MM.1S (cell line): ENCODE measurements around the gene DACT2.
"Not testable (repeated sequence)": the region's sequence is repeated elsewhere in the genome, so short reads cannot be mapped to it uniquely, and the experiment has no call there.

Source experiments
- DNase-seq: peaks from one replicate; pipeline ENCODE4 v3.0.0-alpha.2; 2015
- H2AFZ ChIP-seq: fragments of 300-600 bp; sonication (generic); 2 replicates; pipeline ENCODE4 v1.6.0; 2016; ENCODE audit warnings: antibody characterized with exemption, low read length
- H3F3A ChIP-seq: fragments of 300-600 bp; sonication (generic); 2 replicates; pipeline ENCODE4 v1.6.1; 2016; ENCODE audit warnings: mild to moderate bottlenecking, antibody characterized with exemption, low read length, moderate library complexity, mixed read lengths; ENCODE audit not compliant: insufficient read depth
- H3K27ac ChIP-seq: fragments of 300-600 bp; sonication (generic); 2 replicates; pipeline ENCODE4 v1.5.1; 2016; ENCODE audit warnings: mild to moderate bottlenecking, low read length
- H3K27me3 ChIP-seq: fragments of 300-600 bp; sonication (generic); replicated peaks from 2 replicates; pipeline ENCODE4 v1.6.0; 2016; ENCODE audit warnings: low read length; ENCODE audit not compliant: insufficient read depth
- H3K36me3 ChIP-seq: fragments of 300-600 bp; sonication (generic); replicated peaks from 2 replicates; pipeline ENCODE4 v1.6.1; 2016; ENCODE audit warnings: mild to moderate bottlenecking, low read length, mixed read lengths; ENCODE audit not compliant: insufficient read depth
- H3K4me1 ChIP-seq: fragments of 300-600 bp; sonication (generic); 2 replicates; pipeline ENCODE4 v1.6.1; 2016; ENCODE audit warnings: low read length, mixed read lengths
- H3K4me2 ChIP-seq: fragments of 300-600 bp; sonication (generic); 2 replicates; pipeline ENCODE4 v1.6.0; 2016; ENCODE audit warnings: low read depth, low read length
- H3K4me3 ChIP-seq: fragments of 300-600 bp; sonication (generic); 2 replicates; pipeline ENCODE4 v1.5.1; 2016; ENCODE audit warnings: low read length, mixed read lengths
- H3K79me2 ChIP-seq: fragments of 300-600 bp; sonication (generic); 2 replicates; pipeline ENCODE4 v1.6.1; 2016; ENCODE audit warnings: mixed run types, low read length, mixed read lengths
- H3K9ac ChIP-seq: fragments of 300-600 bp; sonication (generic); 2 replicates; pipeline ENCODE4 v1.6.1; 2016; ENCODE audit warnings: low read length, mixed read lengths
- H3K9me2 ChIP-seq: fragments of 300-600 bp; sonication (generic); replicated peaks from 2 replicates; pipeline ENCODE4 v1.6.1; 2016; ENCODE audit warnings: mild to moderate bottlenecking, low read length, mixed read lengths; ENCODE audit not compliant: insufficient read depth
- H3K9me3 ChIP-seq: fragments of 300-600 bp; sonication (generic); replicated peaks from 2 replicates; pipeline ENCODE4 v1.6.1; 2016; ENCODE audit warnings: mild to moderate bottlenecking, low read length, mixed read lengths; ENCODE audit not compliant: insufficient read depth
- H4K20me1 ChIP-seq: fragments of 300-600 bp; sonication (generic); 2 replicates; pipeline ENCODE4 v1.6.1; 2016; ENCODE audit warnings: mild to moderate bottlenecking, low read length, moderate library complexity, mixed read lengths; ENCODE audit not compliant: insufficient read depth
- EZH2 ChIP-seq: fragments of 300-600 bp; sonication (generic); optimal IDR thresholded peaks from 2 replicates; pipeline ENCODE3; 2017; ENCODE audit warnings: low read depth, mild to moderate bottlenecking, antibody characterized with exemption, low read length, mixed read lengths
- EZH2phosphoT487 ChIP-seq: fragments of 300-600 bp; sonication (generic); IDR thresholded peaks from 2 replicates; pipeline ENCODE4 v1.6.1; 2018; ENCODE audit warnings: antibody characterized with exemption, low read length
- TF ChIP-seq, protein P1 (sequence below): fragments of 300-600 bp; sonication (generic); IDR thresholded peaks from 2 replicates; pipeline ENCODE4 v1.5.1; 2016; ENCODE audit warnings: antibody characterized with exemption, low read length, mixed read lengths

Gene DACT2

GRCh38 chr6:168358842-168359420 lies 39.4 kb upstream of the DACT2 start:
- H3K36me3 ChIP-seq = no peaks in the 10 kb centered on the region
- no peak overlapping the region for H3K4me3 ChIP-seq
- H3K9me3 ChIP-seq = no peaks in the 10 kb centered on the region
- no peak overlapping the region for H3K27ac ChIP-seq
- no peak for DNase-seq
- TF ChIP-seq, protein P1, sequence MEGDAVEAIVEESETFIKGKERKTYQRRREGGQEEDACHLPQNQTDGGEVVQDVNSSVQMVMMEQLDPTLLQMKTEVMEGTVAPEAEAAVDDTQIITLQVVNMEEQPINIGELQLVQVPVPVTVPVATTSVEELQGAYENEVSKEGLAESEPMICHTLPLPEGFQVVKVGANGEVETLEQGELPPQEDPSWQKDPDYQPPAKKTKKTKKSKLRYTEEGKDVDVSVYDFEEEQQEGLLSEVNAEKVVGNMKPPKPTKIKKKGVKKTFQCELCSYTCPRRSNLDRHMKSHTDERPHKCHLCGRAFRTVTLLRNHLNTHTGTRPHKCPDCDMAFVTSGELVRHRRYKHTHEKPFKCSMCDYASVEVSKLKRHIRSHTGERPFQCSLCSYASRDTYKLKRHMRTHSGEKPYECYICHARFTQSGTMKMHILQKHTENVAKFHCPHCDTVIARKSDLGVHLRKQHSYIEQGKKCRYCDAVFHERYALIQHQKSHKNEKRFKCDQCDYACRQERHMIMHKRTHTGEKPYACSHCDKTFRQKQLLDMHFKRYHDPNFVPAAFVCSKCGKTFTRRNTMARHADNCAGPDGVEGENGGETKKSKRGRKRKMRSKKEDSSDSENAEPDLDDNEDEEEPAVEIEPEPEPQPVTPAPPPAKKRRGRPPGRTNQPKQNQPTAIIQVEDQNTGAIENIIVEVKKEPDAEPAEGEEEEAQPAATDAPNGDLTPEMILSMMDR = no peak
- TF ChIP-seq EZH2 (no peak), EZH2phosphoT487 (no peak)
- H3K79me2 ChIP-seq = no peaks in the 10 kb centered on the region
- H3K9ac ChIP-seq = no peak overlapping the region
- no peak overlapping the region for H2AFZ ChIP-seq
- no peak overlapping the region for H3K4me2 ChIP-seq
- H4K20me1 ChIP-seq = no peaks in the 10 kb centered on the region
- H3K4me1 ChIP-seq = no peaks in the 10 kb centered on the region
- no peaks in the 10 kb centered on the region for H3K9me2 ChIP-seq
- no peaks in the 10 kb centered on the region for H3K27me3 ChIP-seq
- H3F3A ChIP-seq = no peaks in the 10 kb centered on the region

DNA sequence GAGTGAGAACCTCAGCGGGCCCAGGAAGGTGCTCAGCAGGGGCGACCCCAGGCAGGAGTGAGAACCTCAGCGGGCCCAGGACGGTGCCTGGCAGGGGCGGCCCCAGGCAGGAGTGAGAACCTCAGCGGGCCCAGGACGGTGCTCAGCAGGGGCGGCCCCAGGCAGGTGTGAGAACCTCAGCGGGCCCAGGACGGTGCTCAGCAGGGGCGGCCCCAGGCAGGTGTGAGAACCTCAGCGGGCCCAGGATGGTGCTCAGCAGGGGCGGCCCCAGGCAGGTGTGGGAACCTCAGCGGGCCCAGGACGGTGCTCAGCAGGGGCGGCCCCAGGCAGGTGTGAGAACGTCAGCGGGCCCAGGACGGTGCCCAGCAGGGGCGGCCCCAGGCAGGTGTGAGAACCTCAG lies 37.3 kb upstream of the DACT2 start:
- not testable (repeated sequence) for H3F3A ChIP-seq, H3K79me2 ChIP-seq, H3K9me2 ChIP-seq, H2AFZ ChIP-seq, H4K20me1 ChIP-seq, H3K36me3 ChIP-seq, H3K4me2 ChIP-seq, H3K27ac ChIP-seq, H3K4me3 ChIP-seq, H3K27me3 ChIP-seq, H3K4me1 ChIP-seq, H3K9me3 ChIP-seq, H3K9ac ChIP-seq, DNase-seq

DNA sequence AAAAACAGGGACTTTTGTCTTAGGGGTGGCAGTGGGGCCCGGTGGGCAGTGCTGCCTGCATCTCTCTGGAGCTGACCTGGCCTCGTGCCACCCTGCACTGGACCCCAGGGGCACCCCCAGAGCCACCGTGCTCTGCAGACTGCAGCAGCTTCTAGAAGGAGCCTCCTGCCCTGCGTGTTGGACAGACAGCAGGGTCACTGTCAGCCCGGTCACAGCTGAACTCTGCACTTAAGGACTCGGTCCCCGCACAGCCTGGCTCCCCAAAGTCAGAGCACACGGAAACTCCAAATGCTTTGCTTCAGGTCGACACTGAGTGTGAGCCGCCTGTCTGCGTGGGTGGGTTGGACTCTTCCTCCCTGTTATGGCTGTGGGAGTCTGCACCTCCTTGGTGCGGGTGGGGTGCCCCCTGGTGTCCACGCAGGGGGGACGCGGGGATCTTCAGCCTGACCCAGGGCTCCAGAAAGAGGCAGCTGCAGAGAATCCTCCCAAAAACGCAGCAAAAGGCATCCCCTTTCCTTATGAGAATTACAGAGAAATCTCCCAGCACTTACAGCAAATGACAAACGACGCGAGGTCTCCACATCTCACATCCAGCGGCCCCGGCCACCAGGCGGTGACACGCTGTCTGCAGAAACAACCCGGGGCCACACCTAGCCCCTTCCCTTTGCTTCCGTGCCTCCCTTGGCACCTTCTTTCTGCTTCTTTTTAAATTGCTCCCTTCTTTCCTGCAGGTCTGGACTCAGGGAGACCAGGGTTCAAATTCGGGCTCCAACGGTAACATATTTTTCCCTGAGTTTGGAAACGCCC lies 36.3 kb upstream of the DACT2 start:
- Histone ChIP-seq H3K9me3 (no peaks in the 10 kb centered on the region), H3K36me3 (no peaks in the 10 kb centered on the region), H3F3A (no peaks in the 10 kb centered on the region), H3K4me1 (no peaks in the 10 kb centered on the region), H3K79me2 (no peaks in the 10 kb centered on the region), H4K20me1 (no peaks in the 10 kb centered on the region), H3K27ac (no peak overlapping the region), H2AFZ (no peak overlapping the region), H3K4me2 (no peak overlapping the region), H3K4me3 (no peak overlapping the region), H3K27me3 (no peaks in the 10 kb centered on the region), H3K9ac (no peak overlapping the region), H3K9me2 (no peaks in the 10 kb centered on the region)
- DNase-seq = no peak
- TF ChIP-seq EZH2 (no peak), EZH2phosphoT487 (no peak)
- TF ChIP-seq, protein P1 = peak; percentile 42

DNA sequence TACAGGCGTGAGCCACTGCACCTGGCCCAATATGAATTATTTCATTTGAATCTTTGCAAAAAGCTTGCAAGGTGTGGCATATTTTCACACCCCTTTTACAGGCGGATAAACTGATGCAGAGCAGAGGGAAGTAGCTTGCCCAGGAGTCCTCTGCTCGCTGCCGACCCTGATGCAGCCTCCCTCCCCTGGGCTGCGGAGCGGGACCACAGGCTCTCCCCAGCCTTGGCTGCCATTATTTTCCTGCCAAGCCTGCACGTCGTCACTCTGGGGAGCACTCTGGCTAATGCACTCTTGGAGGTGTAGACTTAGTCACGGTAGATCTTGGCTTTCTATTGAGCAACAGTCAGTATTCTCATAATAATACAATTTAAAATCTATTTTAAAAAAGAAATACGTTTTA lies 34.8 kb upstream of the DACT2 start:
- Histone ChIP-seq H3K9ac (no peak overlapping the region), H3K4me3 (no peak overlapping the region), H3K4me1 (no peaks in the 10 kb centered on the region), H3K27me3 (no peaks in the 10 kb centered on the region), H4K20me1 (no peaks in the 10 kb centered on the region), H3K9me3 (no peaks in the 10 kb centered on the region), H3K27ac (no peak overlapping the region), H3F3A (no peaks in the 10 kb centered on the region), H2AFZ (no peak overlapping the region), H3K4me2 (no peak overlapping the region), H3K79me2 (no peaks in the 10 kb centered on the region), H3K36me3 (no peaks in the 10 kb centered on the region), H3K9me2 (no peaks in the 10 kb centered on the region)
- no peak for DNase-seq
- TF ChIP-seq EZH2phosphoT487 (no peak), EZH2 (no peak)
- TF ChIP-seq, protein P1 = no peak
